ENCODE results near the gene CARD19. TPM values are rescaled to one million over a fixed set of nuclear protein-coding genes. Genes with fewer than 3 reads are reported as not detected.
A peak's percentile ranks its signal among the peaks of the same experiment; 100 is the strongest.
"Not testable (repeated sequence)": the region's sequence is repeated elsewhere in the genome, so short reads cannot be mapped to it uniquely, and the experiment has no call there.

Gene CARD19
- total and polyA plus RNA-seq, 9 donors: 5.0 to 67.6 (median 44.7) TPM

DNA sequence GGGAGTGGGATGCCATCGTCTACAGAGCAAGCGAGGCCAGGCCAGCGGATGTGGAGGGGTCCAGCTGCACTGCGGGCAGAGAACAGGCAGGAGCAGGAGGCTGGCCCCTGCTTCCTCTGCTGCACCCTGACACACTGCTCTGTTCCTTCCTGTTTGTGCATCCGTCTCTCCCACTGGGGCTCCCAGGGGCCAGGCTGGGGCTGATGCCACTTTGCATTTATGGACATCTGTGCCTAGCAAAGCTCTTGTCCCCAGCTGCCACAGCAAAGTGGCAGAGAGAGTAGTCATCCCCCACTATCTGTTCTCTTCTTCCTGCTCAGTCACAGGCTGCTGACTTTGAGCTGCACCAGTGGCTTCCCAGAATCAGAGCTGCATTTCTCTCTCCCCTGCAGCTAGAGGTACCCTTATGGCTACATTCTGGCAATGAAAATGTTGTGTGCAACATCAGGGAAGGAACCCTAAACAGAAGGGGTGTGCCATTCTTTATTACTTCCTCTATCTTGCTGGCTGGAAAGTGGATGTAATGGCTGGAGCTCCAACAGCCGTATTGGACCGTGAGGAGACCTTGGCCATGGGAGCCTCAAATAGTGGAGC, 42.3 kb downstream of the CARD19 start:
- Histone ChIP-seq H3K27me3 (no peaks in the 10 kb centered on the region), H3K9me3 (no peaks in the 10 kb centered on the region), H3K27ac (no peak overlapping the region), H3K4me1 (ENCODE audit: insufficient read depth) (peaks cover 10% of the 10 kb centered on the region), H3K36me3 (no peaks in the 10 kb centered on the region), H3K4me3 (no peak overlapping the region)
- intact Hi-C loops (cut with DNase I): loop anchor here in 1 of 4 donors (10.0 kb wide), 1 partner anchor 317 kb away; the partner anchor contains the start of genes FAM120A and FAM120AOS
- DNase-seq: no peak
- 73 to 76% (median 76%) methylated on average over 7 of the region's 7 CpGs for WGBS, 3 donors
- TF ChIP-seq POLR2A (IDR thresholded peaks at IDR 0.05) (no peak), EP300 (IDR thresholded peaks at IDR 0.05) (no peak)
- TF ChIP-seq, protein P1, sequence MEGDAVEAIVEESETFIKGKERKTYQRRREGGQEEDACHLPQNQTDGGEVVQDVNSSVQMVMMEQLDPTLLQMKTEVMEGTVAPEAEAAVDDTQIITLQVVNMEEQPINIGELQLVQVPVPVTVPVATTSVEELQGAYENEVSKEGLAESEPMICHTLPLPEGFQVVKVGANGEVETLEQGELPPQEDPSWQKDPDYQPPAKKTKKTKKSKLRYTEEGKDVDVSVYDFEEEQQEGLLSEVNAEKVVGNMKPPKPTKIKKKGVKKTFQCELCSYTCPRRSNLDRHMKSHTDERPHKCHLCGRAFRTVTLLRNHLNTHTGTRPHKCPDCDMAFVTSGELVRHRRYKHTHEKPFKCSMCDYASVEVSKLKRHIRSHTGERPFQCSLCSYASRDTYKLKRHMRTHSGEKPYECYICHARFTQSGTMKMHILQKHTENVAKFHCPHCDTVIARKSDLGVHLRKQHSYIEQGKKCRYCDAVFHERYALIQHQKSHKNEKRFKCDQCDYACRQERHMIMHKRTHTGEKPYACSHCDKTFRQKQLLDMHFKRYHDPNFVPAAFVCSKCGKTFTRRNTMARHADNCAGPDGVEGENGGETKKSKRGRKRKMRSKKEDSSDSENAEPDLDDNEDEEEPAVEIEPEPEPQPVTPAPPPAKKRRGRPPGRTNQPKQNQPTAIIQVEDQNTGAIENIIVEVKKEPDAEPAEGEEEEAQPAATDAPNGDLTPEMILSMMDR (IDR thresholded peaks at IDR 0.05): no peak

DNA sequence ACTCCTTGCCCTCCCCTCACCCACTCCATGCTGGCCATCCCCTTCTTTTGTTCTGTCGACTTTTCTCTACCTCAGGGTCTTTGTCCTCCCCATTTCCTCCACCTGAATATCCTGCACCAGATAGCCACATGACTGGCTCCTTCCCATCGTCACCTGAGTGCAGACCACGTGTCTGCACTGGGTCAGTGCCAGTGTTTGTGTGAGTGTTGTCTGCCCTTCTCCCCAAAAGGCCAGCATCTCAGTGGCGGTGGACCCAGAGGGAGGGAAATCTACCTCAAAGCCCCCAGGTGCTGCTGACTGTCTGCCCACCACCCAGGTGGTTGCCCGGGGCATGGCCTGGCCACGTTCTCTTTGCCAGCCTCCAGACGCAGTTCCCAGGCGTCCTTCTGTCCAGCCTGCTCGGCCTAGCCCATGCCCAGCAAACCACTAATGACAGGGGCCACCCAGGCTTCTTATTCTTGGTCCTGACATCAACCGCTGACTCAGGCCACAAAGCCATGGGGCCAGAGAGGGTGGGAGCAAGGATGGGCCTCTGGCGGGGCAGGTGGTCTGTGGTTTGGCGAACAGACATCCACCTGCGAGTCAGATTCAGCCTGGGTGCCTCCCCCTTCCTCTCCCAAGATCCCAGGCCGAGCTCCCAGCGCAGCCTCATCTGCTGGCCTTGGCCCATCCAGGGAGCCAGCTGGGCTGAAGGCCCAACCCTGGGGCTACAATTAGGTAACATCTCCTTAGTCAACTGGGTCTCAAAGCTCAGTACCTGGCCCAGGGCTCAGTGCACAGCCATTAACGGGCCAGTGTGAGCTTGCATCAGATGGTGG, 43.6 kb downstream of the CARD19 start:
- H3K27ac ChIP-seq: no peak overlapping the region
- WGBS, 3 donors: 77 to 79% (median 78%) methylated on average over 16 of the region's 16 CpGs
- no peak overlapping the region for H3K4me3 ChIP-seq
- no peak for TF ChIP-seq POLR2A (IDR thresholded peaks at IDR 0.05)
- TF ChIP-seq, protein P1 (IDR thresholded peaks at IDR 0.05): no peak
- TF ChIP-seq EP300 (IDR thresholded peaks at IDR 0.05): no peak
- no peaks in the 10 kb centered on the region for H3K36me3 ChIP-seq
- no peaks in the 10 kb centered on the region for H3K9me3 ChIP-seq
- H3K4me1 ChIP-seq (ENCODE audit: insufficient read depth): peaks cover 10% of the 10 kb centered on the region
- H3K27me3 ChIP-seq: no peaks in the 10 kb centered on the region
- DNase-seq: peak in 1 of 5 donors; percentile 12
- intact Hi-C loops (cut with DNase I): loop anchor here in 1 of 4 donors (10.0 kb wide), 2 partner anchors 315 to 1885 kb away; partner anchors contain the start of genes FAM120A and FAM120AOS

DNA sequence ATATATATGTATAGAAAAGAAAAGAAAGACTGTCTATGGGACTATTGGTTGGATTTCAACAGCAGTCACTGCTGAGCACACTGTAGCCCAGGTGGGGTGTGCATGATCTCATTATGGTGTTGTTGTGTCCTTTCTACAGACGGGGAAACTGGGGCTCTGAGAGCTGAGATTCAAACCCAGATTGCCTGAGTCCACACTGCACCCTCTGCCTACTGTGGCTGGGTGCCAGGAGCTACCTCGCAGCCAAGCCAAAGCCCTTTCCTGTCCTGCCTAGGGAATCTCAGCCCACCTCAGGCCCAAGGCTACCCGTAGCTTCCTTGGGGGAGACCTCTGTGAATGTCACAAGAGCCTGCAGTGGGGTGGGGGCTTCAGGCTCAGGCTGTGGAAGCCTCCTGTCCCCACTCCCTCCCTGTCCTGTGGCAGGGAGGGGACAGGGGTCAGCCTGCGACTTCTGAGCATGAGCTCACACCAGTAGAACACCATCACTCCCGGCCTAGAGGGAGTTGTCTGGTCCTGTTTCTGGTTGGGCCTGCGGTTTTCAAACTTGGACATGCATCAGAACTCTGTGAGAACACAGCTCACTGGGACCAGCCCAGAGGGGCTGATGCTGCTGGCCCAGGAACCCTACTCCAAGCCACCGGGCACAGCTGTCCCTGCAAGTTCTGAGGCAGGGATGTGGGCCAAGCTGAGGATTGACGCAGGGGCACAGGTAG, 45.9 kb downstream of the CARD19 start:
- DNase-seq: no peak
- Histone ChIP-seq H3K4me3 (no peak overlapping the region), H3K9me3 (no peaks in the 10 kb centered on the region), H3K27ac (no peak overlapping the region), H3K27me3 (no peaks in the 10 kb centered on the region), H3K4me1 (ENCODE audit: insufficient read depth) (no peaks in the 10 kb centered on the region), H3K36me3 (no peaks in the 10 kb centered on the region)
- intact Hi-C loops (cut with DNase I): loop anchor here in 1 of 4 donors (10.0 kb wide), 1 partner anchor 1887 kb away; no protein-coding TSS in a partner anchor
- TF ChIP-seq, protein P1 (IDR thresholded peaks at IDR 0.05): no peak
- TF ChIP-seq EP300 (IDR thresholded peaks at IDR 0.05): no peak
- no peak for TF ChIP-seq POLR2A (IDR thresholded peaks at IDR 0.05)
- 78 to 89% (median 82%) methylated on average over 6 to 8 of the region's 8 CpGs for WGBS, 3 donors

DNA sequence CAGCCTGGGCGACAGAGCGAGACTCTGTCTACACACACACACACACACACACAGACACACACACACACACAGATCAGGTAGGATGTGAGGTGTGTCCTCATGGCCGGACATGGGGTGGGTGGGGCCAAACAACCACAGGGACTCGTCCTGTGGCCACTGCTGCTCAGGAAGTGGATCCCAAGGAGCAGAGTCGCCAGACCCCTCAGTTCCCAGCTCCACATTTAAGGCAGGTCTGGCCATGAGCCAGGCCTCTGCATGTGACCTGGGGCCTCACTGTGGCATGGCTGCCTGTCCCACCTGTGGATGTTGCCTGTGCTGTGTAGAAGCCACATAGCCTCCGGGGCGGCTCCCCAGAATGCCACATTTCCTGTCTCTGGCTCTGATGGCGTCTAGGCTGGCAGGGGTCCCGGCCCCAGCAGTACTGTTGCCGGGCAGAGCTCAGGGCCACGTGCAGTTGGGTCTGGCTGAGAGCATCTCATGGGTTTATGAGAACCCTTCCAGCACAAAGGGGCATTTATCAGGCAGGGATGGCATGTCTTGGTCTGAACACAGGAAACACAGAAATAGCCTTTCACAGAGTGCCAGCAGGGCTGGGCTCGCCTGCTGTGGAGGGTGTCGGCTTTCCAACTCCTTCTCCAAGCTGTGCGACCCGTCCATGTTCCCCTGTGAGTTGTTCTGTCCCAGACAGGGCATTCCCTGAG, 48.0 kb downstream of the CARD19 start:
- DNase-seq: no peak
- no peak for TF ChIP-seq EP300 (IDR thresholded peaks at IDR 0.05)
- no peak for TF ChIP-seq POLR2A (IDR thresholded peaks at IDR 0.05)
- TF ChIP-seq, protein P1 (IDR thresholded peaks at IDR 0.05): no peak
- H3K27ac ChIP-seq: no peak overlapping the region
- no peak overlapping the region for H3K4me3 ChIP-seq
- intact Hi-C loops (cut with DNase I): loop anchor here in 1 of 4 donors (10.0 kb wide), 1 partner anchor 1889 kb away; no protein-coding TSS in a partner anchor
- no peaks in the 10 kb centered on the region for H3K4me1 ChIP-seq (ENCODE audit: insufficient read depth)
- H3K36me3 ChIP-seq: no peaks in the 10 kb centered on the region
- no peaks in the 10 kb centered on the region for H3K9me3 ChIP-seq
- WGBS, 3 donors: 64 to 71% (median 65%) methylated on average over 13 to 15 of the region's 15 CpGs
- H3K27me3 ChIP-seq: no peaks in the 10 kb centered on the region

DNA sequence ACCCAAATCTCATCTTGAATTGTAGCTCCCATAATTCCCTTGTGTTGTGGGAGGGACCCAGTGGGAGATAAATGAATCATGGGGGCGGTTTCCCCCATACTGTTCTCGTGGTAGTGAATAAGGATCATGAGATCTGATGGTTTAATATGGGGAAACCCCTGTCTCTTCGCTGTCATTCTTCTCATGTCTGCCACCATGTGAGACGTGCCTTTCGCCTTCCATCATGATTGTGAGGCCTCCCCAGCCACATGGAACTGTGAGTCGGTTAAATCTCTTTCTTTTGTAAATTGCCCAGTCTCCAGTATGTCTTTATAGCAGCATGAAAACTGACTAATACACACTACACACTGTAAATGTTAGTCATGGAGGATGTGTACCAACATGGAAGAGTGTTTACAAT, 50.7 kb downstream of the CARD19 start:
- H3K9me3 ChIP-seq; H3K36me3 ChIP-seq; H3K27ac ChIP-seq; H3K4me1 ChIP-seq (ENCODE audit: insufficient read depth); DNase-seq; H3K4me3 ChIP-seq; H3K27me3 ChIP-seq: not testable (repeated sequence)
- intact Hi-C loops (cut with DNase I): loop anchor here in 1 of 4 donors (10.0 kb wide), 1 partner anchor 1892 kb away; no protein-coding TSS in a partner anchor
- 79 to 89% (median 81%) methylated on average over 6 of the region's 6 CpGs for WGBS, 3 donors

Measured in ovary (tissue), 9 donors.